ENCODE results near the gene SOX12.
"Not testable (repeated sequence)": the region's sequence is repeated elsewhere in the genome, so short reads cannot be mapped to it uniquely, and the experiment has no call there.

SOX12 gene

GRCh38 chr20:370151-370600 is 44.8 kb downstream of the SOX12 start:
- no peak for FAIRE-seq

GRCh38 chr20:370977-371754 is 45.8 kb downstream of the SOX12 start:
- FAIRE-seq (no peak), DNase-seq (ENCODE audit: insufficient read length) (no peak)
- TF ChIP-seq POLR2AphosphoS5 (IDR thresholded peaks at IDR 0.05; ENCODE audit: low read depth, low read length) (no peak), POLR2A (IDR thresholded peaks at IDR 0.05; ENCODE audit: low read depth, low read length) (no peak), TAF1 (IDR thresholded peaks at IDR 0.05; ENCODE audit: borderline replicate concordance, low read depth, low read length) (no peak)

More at GRCh38 chr20:370151-370600, 44.8 kb downstream of the SOX12 start:
- no peak for TF ChIP-seq TAF1 (IDR thresholded peaks at IDR 0.05; ENCODE audit: borderline replicate concordance, low read depth, low read length)
- no peak for TF ChIP-seq POLR2A (IDR thresholded peaks at IDR 0.05; ENCODE audit: low read depth, low read length)
- TF ChIP-seq POLR2AphosphoS5 (IDR thresholded peaks at IDR 0.05; ENCODE audit: low read depth, low read length), result no peak
- DNase-seq (ENCODE audit: insufficient read length), result no peak

GRCh38 chr20:371755-372542 is 46.6 kb downstream of the SOX12 start:
- FAIRE-seq, result no peak

GRCh38 chr20:372543-373082 is 47.3 kb downstream of the SOX12 start:
- DNase-seq (ENCODE audit: insufficient read length); FAIRE-seq: not testable (repeated sequence)

More at GRCh38 chr20:371755-372542, 46.6 kb downstream of the SOX12 start:
- TF ChIP-seq TAF1 (IDR thresholded peaks at IDR 0.05; ENCODE audit: borderline replicate concordance, low read depth, low read length), result no peak
- no peak for TF ChIP-seq POLR2AphosphoS5 (IDR thresholded peaks at IDR 0.05; ENCODE audit: low read depth, low read length)
- no peak for TF ChIP-seq POLR2A (IDR thresholded peaks at IDR 0.05; ENCODE audit: low read depth, low read length)
- no peak for DNase-seq (ENCODE audit: insufficient read length)

GRCh38 chr20:373171-373890 is 48.0 kb downstream of the SOX12 start:
- FAIRE-seq (no peak), DNase-seq (ENCODE audit: insufficient read length) (no peak)
- TF ChIP-seq TAF1 (IDR thresholded peaks at IDR 0.05; ENCODE audit: borderline replicate concordance, low read depth, low read length), result no peak
- no peak for TF ChIP-seq POLR2AphosphoS5 (IDR thresholded peaks at IDR 0.05; ENCODE audit: low read depth, low read length)

- DNase-seq (ENCODE audit: insufficient read length) (no peak), FAIRE-seq (no peak)
- TF ChIP-seq TAF1 (IDR thresholded peaks at IDR 0.05; ENCODE audit: borderline replicate concordance, low read depth, low read length) (no peak), POLR2A (IDR thresholded peaks at IDR 0.05; ENCODE audit: low read depth, low read length) (no peak), POLR2AphosphoS5 (IDR thresholded peaks at IDR 0.05; ENCODE audit: low read depth, low read length) (no peak)
Observed at GRCh38 chr20:375265-375889, 50.0 kb downstream of the SOX12 start.

- DNase-seq (ENCODE audit: insufficient read length), result no peak
- FAIRE-seq, result no peak
- TF ChIP-seq TAF1 (IDR thresholded peaks at IDR 0.05; ENCODE audit: borderline replicate concordance, low read depth, low read length) (no peak), POLR2A (IDR thresholded peaks at IDR 0.05; ENCODE audit: low read depth, low read length) (no peak), POLR2AphosphoS5 (IDR thresholded peaks at IDR 0.05; ENCODE audit: low read depth, low read length) (no peak)
Observed at GRCh38 chr20:376089-376488, 50.7 kb downstream of the SOX12 start.

- FAIRE-seq (no peak), DNase-seq (ENCODE audit: insufficient read length) (no peak)
- no peak for TF ChIP-seq POLR2A (IDR thresholded peaks at IDR 0.05; ENCODE audit: low read depth, low read length)
- TF ChIP-seq TAF1 (IDR thresholded peaks at IDR 0.05; ENCODE audit: borderline replicate concordance, low read depth, low read length), result no peak
- TF ChIP-seq POLR2AphosphoS5 (IDR thresholded peaks at IDR 0.05; ENCODE audit: low read depth, low read length), result no peak
Observed at GRCh38 chr20:376750-377149, 51.4 kb downstream of the SOX12 start.

GRCh38 chr20:377578-377977 is 52.2 kb downstream of the SOX12 start:
- not testable (repeated sequence) for FAIRE-seq; DNase-seq (ENCODE audit: insufficient read length)

- DNase-seq (ENCODE audit: insufficient read length), result no peak
- TF ChIP-seq TAF1 (IDR thresholded peaks at IDR 0.05; ENCODE audit: borderline replicate concordance, low read depth, low read length) (no peak), POLR2AphosphoS5 (IDR thresholded peaks at IDR 0.05; ENCODE audit: low read depth, low read length) (no peak), POLR2A (IDR thresholded peaks at IDR 0.05; ENCODE audit: low read depth, low read length) (no peak)
- FAIRE-seq, result no peak
Observed at GRCh38 chr20:378961-379336, 53.6 kb downstream of the SOX12 start.
